GM12878 (cell line): ENCODE measurements around the gene TERB1. TPM values are rescaled to one million over a fixed set of nuclear protein-coding genes. Genes with fewer than 3 reads are reported as not detected.

Experiments used
- ATAC-seq: fragments of 200-7000 bp; cut with Tn5 transposase; 3 replicates; pipeline ENCODE4 v1.9.1; 2020; ENCODE audit warnings: mild to moderate bottlenecking, moderate library complexity
- BruUV-seq: library from RNA; stranded (reverse); fragments of 400-500 nt; replicated peaks from 2 replicates; lab custom pipeline; 2021; lab: Mats Ljungman, UMichigan
- CTCF ChIA-PET: fragments of 300-600 bp; sonication (Branson Sonifier 250); formaldehyde crosslinking; extraction: SDS; loops from one replicate; lab custom pipeline; 2021; ENCODE audit warnings: inconsistent platforms; lab: Yijun Ruan, JAX
- POLR2A ChIA-PET: fragments of 350-600 bp; formaldehyde crosslinking; extraction: SDS; loops from one replicate; lab custom pipeline; 2021; ENCODE audit warnings: inconsistent platforms; lab: Charles Lee
- RAD21 ChIA-PET: fragments of 300-600 bp; sonication (Branson Sonifier 250); formaldehyde crosslinking; loops from one replicate; lab custom pipeline; 2023; ENCODE audit warnings: antibody characterized with exemption; ENCODE audit not compliant: unreplicated experiment; lab: Charles Lee
- SMC1A ChIA-PET: fragments of 300-600 bp; sonication (Branson Sonifier 250); formaldehyde crosslinking; loops from one replicate; lab custom pipeline; 2023; ENCODE audit not compliant: unreplicated experiment, uncharacterized antibody; lab: Charles Lee
- DNase-seq: peaks from one replicate; pipeline ENCODE4 v3.0.0-alpha.2; 2011; ENCODE audit warnings: low read depth, low spot score
- FAIRE-seq: peaks from 3 replicates; lab custom pipeline; 2011; peaks lifted over from hg19 to GRCh38; lab: Jason Lieb, UNC
- H2AFZ ChIP-seq: 2 replicates; pipeline ENCODE4 v1.6.0; 2011; ENCODE audit warnings: low read depth, low read length, control low read depth; ENCODE audit not compliant: control insufficient read depth
- H3K27ac ChIP-seq: 2 replicates; pipeline ENCODE4 v1.5.1; 2011; ENCODE audit warnings: control low read depth; ENCODE audit not compliant: control insufficient read depth, insufficient read depth
- H3K27me3 ChIP-seq, 2 experiments: replicated peaks in 1 of 2; 2 replicates each; pipeline versions ENCODE4 v1.6.0 to v1.6.1; 2011; ENCODE audit warnings: low read length in 1 of 2; ENCODE audit not compliant: control insufficient read depth in 2 of 2, insufficient read depth in 2 of 2
- H3K36me3 ChIP-seq, 2 experiments: 2 replicates each; pipeline ENCODE4 v1.5.1; 2011; ENCODE audit warnings: low read length in 1 of 2; ENCODE audit not compliant: control insufficient read depth in 2 of 2, insufficient read depth in 2 of 2
- H3K4me1 ChIP-seq: 2 replicates; pipeline ENCODE4 v1.6.1; 2011; ENCODE audit warnings: mild to moderate bottlenecking, low read length, moderate library complexity, mixed read lengths; ENCODE audit not compliant: control insufficient read depth, insufficient read depth
- H3K4me2 ChIP-seq: 2 replicates; pipeline ENCODE4 v1.6.0; 2011; ENCODE audit warnings: control low read depth; ENCODE audit not compliant: control insufficient read depth, insufficient read depth
- H3K4me3 ChIP-seq: fragments of 200-600 bp; sonication (generic); 2 replicates; pipeline ENCODE4 v1.5.1; 2016
- H3K79me2 ChIP-seq: 2 replicates; pipeline ENCODE4 v1.6.0; 2011; ENCODE audit warnings: low read length; ENCODE audit not compliant: control insufficient read depth, insufficient read depth
- H3K9ac ChIP-seq: 2 replicates; pipeline ENCODE4 v1.8.0; 2011; ENCODE audit warnings: low read length, control low read depth, mixed read lengths; ENCODE audit not compliant: control insufficient read depth, insufficient read depth
- H3K9me3 ChIP-seq: replicated peaks from 3 replicates; pipeline ENCODE4 v1.5.1; 2011; ENCODE audit warnings: mild to moderate bottlenecking, low read length; ENCODE audit not compliant: control insufficient read depth, insufficient read depth
- H4K20me1 ChIP-seq: 2 replicates; pipeline ENCODE4 v1.6.0; 2011; ENCODE audit not compliant: control insufficient read depth, insufficient read depth
- CBX5 ChIP-seq: sonication (generic); IDR thresholded peaks from 2 replicates; pipeline ENCODE4 v1.6.1; 2016; ENCODE audit warnings: low read depth, moderate library complexity, mild to moderate bottlenecking, inconsistent platforms
- CHD2 ChIP-seq: IDR thresholded peaks from 2 replicates; pipeline ENCODE4 v1.6.1; 2011; ENCODE audit warnings: low read depth, low read length, improper control_type of control experiment, borderline replicate concordance
- FOXK2 ChIP-seq: fragments of 450-650 bp; IDR thresholded peaks from 2 replicates; pipeline ENCODE4 v1.6.1; 2017; ENCODE audit warnings: mild to moderate bottlenecking, moderate library complexity
- GABPA ChIP-seq: IDR thresholded peaks from 2 replicates; pipeline ENCODE4 v1.6.1; 2014; ENCODE audit warnings: antibody characterized with exemption, low read depth, mild to moderate bottlenecking, inconsistent platforms
- GATAD2B ChIP-seq: fragments of 450-650 bp; conservative IDR thresholded peaks from 2 replicates; pipeline ENCODE4 v1.6.1; 2017; ENCODE audit warnings: low read depth, mild to moderate bottlenecking, moderate library complexity
- IRF4 ChIP-seq: IDR thresholded peaks from 2 replicates; pipeline ENCODE4 v1.6.1; 2011; ENCODE audit warnings: low read depth, low read length
- KAT2A ChIP-seq: conservative IDR thresholded peaks from 2 replicates; pipeline ENCODE4 v1.6.1; 2011; ENCODE audit warnings: low read depth, low read length; ENCODE audit not compliant: control insufficient read depth
- NFYA ChIP-seq: IDR thresholded peaks from 2 replicates; pipeline ENCODE4 v1.6.1; 2011; ENCODE audit warnings: low read depth, mild to moderate bottlenecking, low read length, improper control_type of control experiment, borderline replicate concordance
- STAT3 ChIP-seq: IDR thresholded peaks from 2 replicates; pipeline ENCODE4 v1.6.1; 2011; ENCODE audit warnings: low read depth, low read length, improper control_type of control experiment
- USF1 ChIP-seq: IDR thresholded peaks from 2 replicates; pipeline ENCODE4 v1.6.1; 2011; ENCODE audit warnings: borderline replicate concordance, low read depth, mild to moderate bottlenecking, moderate library complexity, mixed read lengths, low read length; ENCODE audit not compliant: insufficient read depth; ENCODE audit errors: extremely low read length
- ZBED1 ChIP-seq: IDR thresholded peaks from 2 replicates; pipeline ENCODE4 v1.6.1; 2016; ENCODE audit warnings: borderline replicate concordance
- ZNF274 ChIP-seq: IDR thresholded peaks from one replicate; pipeline ENCODE4 v1.8.0; 2011; ENCODE audit not compliant: insufficient read length, insufficient read depth
- ZNF622 ChIP-seq: fragments of 450-650 bp; IDR thresholded peaks from 2 replicates; pipeline ENCODE4 v1.6.1; 2017; ENCODE audit warnings: mild to moderate bottlenecking, inconsistent platforms
- WGBS: methylation state at CpG from one replicate; pipeline ENCODE4 v1.1.6; 2016; ENCODE audit warnings: low lambda C conversion rate; ENCODE audit not compliant: insufficient replicate concordance, insufficient coverage; ENCODE audit errors: missing lambda C conversion rate; 5-methylcytosine and 5-hydroxymethylcytosine counted together
- in situ Hi-C: fragments of 300-500 bp; cut with MboI; formaldehyde crosslinking; loops from 9 replicates; pipeline ENCODE4 v1.14.3; 2018; ENCODE audit warnings: mixed read lengths
- intact Hi-C: fragments of 100-400 bp; cut with micrococcal nuclease; formaldehyde crosslinking; loops from one replicate; pipeline ENCODE4 v1.14.2; 2022; ENCODE audit not compliant: unreplicated experiment
- polyA plus RNA-seq, 11 experiments: library from polyadenylated mRNA; depleted of rRNA in 4 of 11; unstranded in 6 of 11; stranded (reverse) in 5 of 11; fragments of >200 nt; fragmentation: Nextera tagmentation in 4 of 11; fragmentation: Illumina TruSeq in 1 of 11; extraction: Ambion mirVana in 4 of 11; extraction: Trizol in 1 of 11; gene quantifications; 1 replicate in 1 of 11; 2 replicates in 10 of 11; pipeline versions ENCODE4 v1.2.1 to v1.2.3, GENCODE V29; 2011 to 2016; ENCODE audit warnings: inconsistent platforms in 2 of 11, missing spikeins in 2 of 11, low read depth in 1 of 11
- total RNA-seq, 4 experiments: library from RNA; depleted of rRNA in 3 of 4; stranded (reverse); fragments of >200 nt in 3 of 4; fragmentation: Illumina TruSeq in 1 of 4; extraction: Trizol in 1 of 4; gene quantifications; 2 replicates each; pipeline versions ENCODE4 v1.2.1 to v1.2.3, GENCODE V29; 2013 to 2021
- TF ChIP-seq, protein P1 (sequence below): fragments of 450-650 bp; formaldehyde crosslinking; IDR thresholded peaks from 2 replicates; pipeline ENCODE4 v1.4.0; 2020; ENCODE audit warnings: mild to moderate bottlenecking, moderate library complexity
- TF ChIP-seq, protein P2 (sequence below), 3 experiments: IDR thresholded peaks in 2 of 3; conservative IDR thresholded peaks in 1 of 3; 2 replicates each; pipeline ENCODE4 v1.5.1; 2011; ENCODE audit warnings: low read depth in 3 of 3, low read length in 3 of 3, mild to moderate bottlenecking in 3 of 3, control low read depth in 2 of 3, moderate library complexity in 2 of 3, inconsistent platforms in 1 of 3, mixed read lengths in 1 of 3; ENCODE audit not compliant: control insufficient read depth in 2 of 3, insufficient read depth in 1 of 3; ENCODE audit errors: extremely low read depth in 1 of 3

Gene TERB1
- total and polyA plus RNA-seq, 10 of the 15 experiments (the other 5 are each of a cell fraction or from before 2014, with no cell fraction given) = 0.03 to 0.10 (median 0.06) TPM; not detected in 7

- no TSS peak for BruUV-seq
Measured at GRCh38 chr16:66843191-66843590, 41.8 kb upstream of the TERB1 start.

More at GRCh38 chr16:66843191-66843590, 41.8 kb upstream of the TERB1 start:
- Histone ChIP-seq H3K4me3 (no peak overlapping the region), H4K20me1 (no peaks in the 10 kb centered on the region), H2AFZ (no peak overlapping the region), H3K27ac (no peak overlapping the region), H3K27me3 (peaks cover 4 to 10% of the 10 kb centered on the region in 2 experiments; a peak in 3 of 4 replicates), H3K4me2 (no peak overlapping the region), H3K79me2 (no peaks in the 10 kb centered on the region), H3K9me3 (no peaks in the 10 kb centered on the region), H3K36me3 (no peaks in the 10 kb centered on the region), H3K4me1 (no peaks in the 10 kb centered on the region), H3K9ac (no peak overlapping the region)
- TF ChIP-seq GATAD2B (no peak), USF1 (no peak), ZNF274 (no peak), FOXK2 (no peak), CHD2 (no peak), NFYA (no peak), CBX5 (no peak), GABPA (no peak), ZNF622 (no peak), STAT3 (no peak), KAT2A (no peak), ZBED1 (no peak), IRF4 (no peak)
- TF ChIP-seq, protein P1, sequence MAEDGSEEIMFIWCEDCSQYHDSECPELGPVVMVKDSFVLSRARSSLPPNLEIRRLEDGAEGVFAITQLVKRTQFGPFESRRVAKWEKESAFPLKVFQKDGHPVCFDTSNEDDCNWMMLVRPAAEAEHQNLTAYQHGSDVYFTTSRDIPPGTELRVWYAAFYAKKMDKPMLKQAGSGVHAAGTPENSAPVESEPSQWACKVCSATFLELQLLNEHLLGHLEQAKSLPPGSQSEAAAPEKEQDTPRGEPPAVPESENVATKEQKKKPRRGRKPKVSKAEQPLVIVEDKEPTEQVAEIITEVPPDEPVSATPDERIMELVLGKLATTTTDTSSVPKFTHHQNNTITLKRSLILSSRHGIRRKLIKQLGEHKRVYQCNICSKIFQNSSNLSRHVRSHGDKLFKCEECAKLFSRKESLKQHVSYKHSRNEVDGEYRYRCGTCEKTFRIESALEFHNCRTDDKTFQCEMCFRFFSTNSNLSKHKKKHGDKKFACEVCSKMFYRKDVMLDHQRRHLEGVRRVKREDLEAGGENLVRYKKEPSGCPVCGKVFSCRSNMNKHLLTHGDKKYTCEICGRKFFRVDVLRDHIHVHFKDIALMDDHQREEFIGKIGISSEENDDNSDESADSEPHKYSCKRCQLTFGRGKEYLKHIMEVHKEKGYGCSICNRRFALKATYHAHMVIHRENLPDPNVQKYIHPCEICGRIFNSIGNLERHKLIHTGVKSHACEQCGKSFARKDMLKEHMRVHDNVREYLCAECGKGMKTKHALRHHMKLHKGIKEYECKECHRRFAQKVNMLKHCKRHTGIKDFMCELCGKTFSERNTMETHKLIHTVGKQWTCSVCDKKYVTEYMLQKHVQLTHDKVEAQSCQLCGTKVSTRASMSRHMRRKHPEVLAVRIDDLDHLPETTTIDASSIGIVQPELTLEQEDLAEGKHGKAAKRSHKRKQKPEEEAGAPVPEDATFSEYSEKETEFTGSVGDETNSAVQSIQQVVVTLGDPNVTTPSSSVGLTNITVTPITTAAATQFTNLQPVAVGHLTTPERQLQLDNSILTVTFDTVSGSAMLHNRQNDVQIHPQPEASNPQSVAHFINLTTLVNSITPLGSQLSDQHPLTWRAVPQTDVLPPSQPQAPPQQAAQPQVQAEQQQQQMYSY (CRISPR knock-in tag) = no peak
- TF ChIP-seq, protein P2, sequence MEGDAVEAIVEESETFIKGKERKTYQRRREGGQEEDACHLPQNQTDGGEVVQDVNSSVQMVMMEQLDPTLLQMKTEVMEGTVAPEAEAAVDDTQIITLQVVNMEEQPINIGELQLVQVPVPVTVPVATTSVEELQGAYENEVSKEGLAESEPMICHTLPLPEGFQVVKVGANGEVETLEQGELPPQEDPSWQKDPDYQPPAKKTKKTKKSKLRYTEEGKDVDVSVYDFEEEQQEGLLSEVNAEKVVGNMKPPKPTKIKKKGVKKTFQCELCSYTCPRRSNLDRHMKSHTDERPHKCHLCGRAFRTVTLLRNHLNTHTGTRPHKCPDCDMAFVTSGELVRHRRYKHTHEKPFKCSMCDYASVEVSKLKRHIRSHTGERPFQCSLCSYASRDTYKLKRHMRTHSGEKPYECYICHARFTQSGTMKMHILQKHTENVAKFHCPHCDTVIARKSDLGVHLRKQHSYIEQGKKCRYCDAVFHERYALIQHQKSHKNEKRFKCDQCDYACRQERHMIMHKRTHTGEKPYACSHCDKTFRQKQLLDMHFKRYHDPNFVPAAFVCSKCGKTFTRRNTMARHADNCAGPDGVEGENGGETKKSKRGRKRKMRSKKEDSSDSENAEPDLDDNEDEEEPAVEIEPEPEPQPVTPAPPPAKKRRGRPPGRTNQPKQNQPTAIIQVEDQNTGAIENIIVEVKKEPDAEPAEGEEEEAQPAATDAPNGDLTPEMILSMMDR (IDR thresholded peaks at IDR 0.05 in 2 of 3, conservative IDR thresholded peaks at IDR 0.05 in 1 of 3; ENCODE audit: control insufficient read depth in 2 of 3, extremely low read depth in 1 of 3, insufficient read depth in 1 of 3, low read depth in 3 of 3, low read length in 3 of 3) = no peak
- 44% methylated on average over 2 of the region's 2 CpGs for WGBS
- in situ Hi-C loops (no loop called here), intact Hi-C loops (no loop called here)
- RAD21 ChIA-PET = no interaction called here
- POLR2A ChIA-PET = no interaction called here
- ATAC-seq = no peak
- no peak for FAIRE-seq
- DNase-seq = no peak
- SMC1A ChIA-PET = no interaction called here
- CTCF ChIA-PET = interaction anchor here (1.8 to 3.2 kb wide), 2 partner anchors 12 to 24 kb away, joined by 7 to 26 read pairs; partner anchors contain the start of gene NAE1
